Type B pancreatic cell (in vitro differentiated cells): Measurements from ENCODE around the gene AKAP9. TPM values are rescaled to one million over a fixed set of nuclear protein-coding genes. Genes with fewer than 3 reads are reported as not detected.
A peak's percentile ranks its signal among the peaks of the same experiment; 100 is the strongest.

ENCODE experiments used
- DNase-seq: peaks from one replicate; pipeline ENCODE4 v3.0.0; 2021; ENCODE audit warnings: mixed read lengths; ENCODE audit not compliant: unreplicated experiment; ENCODE audit errors: extremely low spot score
- H3K27ac Mint-ChIP-seq: 2 replicates; pipeline ENCODE4 v1.8.0; 2021; ENCODE audit warnings: mild to moderate bottlenecking, mixed read lengths
- H3K27me3 Mint-ChIP-seq: 2 replicates; pipeline ENCODE4 v1.8.0; 2021; ENCODE audit warnings: mixed read lengths
- H3K36me3 Mint-ChIP-seq: 2 replicates; pipeline ENCODE4 v1.8.0; 2021; ENCODE audit warnings: mixed read lengths
- H3K4me1 Mint-ChIP-seq: one replicate; pipeline ENCODE4 v1.8.0; 2021; ENCODE audit warnings: mixed read lengths; ENCODE audit not compliant: unreplicated experiment
- H3K4me3 Mint-ChIP-seq: 2 replicates; pipeline ENCODE4 v1.8.0; 2021; ENCODE audit warnings: mild to moderate bottlenecking, mixed read lengths
- H3K9me3 Mint-ChIP-seq: 2 replicates; pipeline ENCODE4 v1.8.0; 2021; ENCODE audit warnings: mixed read lengths
- total RNA-seq: library from RNA; stranded (reverse); gene quantifications from 2 replicates; pipeline ENCODE4 v1.2.1, GENCODE V29; 2021; ENCODE audit warnings: low replicate concordance
- TF ChIP-seq, protein P1 (sequence below): fragments of 200-600 bp; sonication (generic); conservative IDR thresholded peaks from 2 replicates; pipeline ENCODE4 v1.5.0; 2021; ENCODE audit warnings: antibody characterized with exemption, mild to moderate bottlenecking

Gene AKAP9
- total RNA-seq, 1 donor from 2014 or later: 63.1 TPM

GRCh38 chr7:92034116-92034515, 93.5 kb downstream of the AKAP9 start:
- H3K4me1 Mint-ChIP-seq: no peaks in the 10 kb centered on the region
- H3K4me3 Mint-ChIP-seq: no peak overlapping the region
- H3K27ac Mint-ChIP-seq: no peak overlapping the region
- H3K9me3 Mint-ChIP-seq: no peaks in the 10 kb centered on the region
- no peak for DNase-seq
- H3K27me3 Mint-ChIP-seq: no peaks in the 10 kb centered on the region
- H3K36me3 Mint-ChIP-seq: peaks cover 17% of the 10 kb centered on the region
- TF ChIP-seq, protein P1, sequence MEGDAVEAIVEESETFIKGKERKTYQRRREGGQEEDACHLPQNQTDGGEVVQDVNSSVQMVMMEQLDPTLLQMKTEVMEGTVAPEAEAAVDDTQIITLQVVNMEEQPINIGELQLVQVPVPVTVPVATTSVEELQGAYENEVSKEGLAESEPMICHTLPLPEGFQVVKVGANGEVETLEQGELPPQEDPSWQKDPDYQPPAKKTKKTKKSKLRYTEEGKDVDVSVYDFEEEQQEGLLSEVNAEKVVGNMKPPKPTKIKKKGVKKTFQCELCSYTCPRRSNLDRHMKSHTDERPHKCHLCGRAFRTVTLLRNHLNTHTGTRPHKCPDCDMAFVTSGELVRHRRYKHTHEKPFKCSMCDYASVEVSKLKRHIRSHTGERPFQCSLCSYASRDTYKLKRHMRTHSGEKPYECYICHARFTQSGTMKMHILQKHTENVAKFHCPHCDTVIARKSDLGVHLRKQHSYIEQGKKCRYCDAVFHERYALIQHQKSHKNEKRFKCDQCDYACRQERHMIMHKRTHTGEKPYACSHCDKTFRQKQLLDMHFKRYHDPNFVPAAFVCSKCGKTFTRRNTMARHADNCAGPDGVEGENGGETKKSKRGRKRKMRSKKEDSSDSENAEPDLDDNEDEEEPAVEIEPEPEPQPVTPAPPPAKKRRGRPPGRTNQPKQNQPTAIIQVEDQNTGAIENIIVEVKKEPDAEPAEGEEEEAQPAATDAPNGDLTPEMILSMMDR: no peak

GRCh38 chr7:92035576-92035975, 94.9 kb downstream of the AKAP9 start:
- Mint-ChIP-seq H3K4me1 (no peaks in the 10 kb centered on the region), H3K9me3 (no peaks in the 10 kb centered on the region), H3K4me3 (no peak overlapping the region), H3K27ac (no peak overlapping the region), H3K27me3 (no peaks in the 10 kb centered on the region), H3K36me3 (peaks cover 14% of the 10 kb centered on the region)
- TF ChIP-seq, protein P1: no peak
- no peak for DNase-seq

DNA sequence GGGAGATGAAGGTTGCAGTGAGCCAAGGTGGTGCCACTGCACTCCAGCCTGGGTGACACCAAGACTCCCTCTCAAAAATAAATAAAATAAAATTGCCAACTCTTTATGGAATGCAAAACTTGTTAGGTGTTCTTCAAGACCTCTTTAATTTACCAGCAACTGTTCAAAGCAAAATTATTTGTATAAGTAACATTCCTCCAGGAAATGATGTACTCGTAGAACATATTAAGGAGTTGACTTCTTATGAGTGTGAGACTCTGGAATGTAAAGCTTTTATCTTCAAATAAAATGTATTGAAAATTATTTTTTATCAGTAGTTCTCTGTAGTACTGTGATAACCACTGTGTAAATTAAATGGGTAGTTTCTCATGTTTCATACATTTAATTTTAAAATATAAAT, 99.2 kb downstream of the AKAP9 start:
- TF ChIP-seq, protein P1: no peak
- H3K27ac Mint-ChIP-seq: no peak overlapping the region
- no peak overlapping the region for H3K4me3 Mint-ChIP-seq
- H3K9me3 Mint-ChIP-seq: no peaks in the 10 kb centered on the region
- H3K36me3 Mint-ChIP-seq: peaks cover 9% of the 10 kb centered on the region
- peaks cover 7% of the 10 kb centered on the region for H3K4me1 Mint-ChIP-seq
- H3K27me3 Mint-ChIP-seq: no peaks in the 10 kb centered on the region
- no peak for DNase-seq

DNA sequence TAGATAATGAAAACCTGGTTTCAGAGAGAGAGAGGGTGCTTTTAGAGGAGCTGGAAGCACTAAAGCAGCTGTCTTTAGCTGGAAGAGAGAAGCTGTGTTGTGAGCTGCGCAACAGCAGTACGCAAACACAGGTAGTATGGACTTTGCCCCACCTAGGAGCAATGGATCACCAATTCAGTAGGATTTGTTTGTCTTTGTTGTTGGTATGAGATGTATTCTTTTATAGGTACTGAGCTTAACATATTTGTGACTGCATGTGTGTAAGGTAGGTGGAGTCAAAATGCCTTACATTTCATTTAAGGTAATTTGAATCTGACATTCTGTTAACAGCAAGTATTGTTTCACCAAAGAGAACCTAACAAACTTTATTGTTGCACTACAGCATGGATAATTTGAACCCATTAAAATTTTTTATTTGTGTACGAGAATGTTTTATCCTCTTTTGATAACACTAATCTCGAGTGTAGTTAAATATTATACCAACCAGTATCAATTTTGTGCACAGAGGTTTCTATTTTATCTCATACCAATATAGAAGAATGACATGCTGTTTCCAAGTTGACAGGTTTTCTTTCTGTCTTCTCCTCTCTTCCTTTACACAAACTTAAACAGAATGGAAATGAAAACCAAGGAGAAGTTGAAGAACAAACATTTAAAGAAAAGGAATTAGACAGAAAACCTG, 101.5 kb downstream of the AKAP9 start:
- DNase-seq: no peak
- TF ChIP-seq, protein P1: no peak
- H3K27me3 Mint-ChIP-seq: no peaks in the 10 kb centered on the region
- H3K9me3 Mint-ChIP-seq: no peaks in the 10 kb centered on the region
- peak overlapping the region; percentile 59 for H3K27ac Mint-ChIP-seq
- H3K4me3 Mint-ChIP-seq: peak overlapping the region; percentile 53
- peaks cover 7% of the 10 kb centered on the region for H3K4me1 Mint-ChIP-seq
- H3K36me3 Mint-ChIP-seq: peaks cover 23% of the 10 kb centered on the region

- Mint-ChIP-seq H3K27ac (peak overlapping the region; percentile 52), H3K9me3 (no peaks in the 10 kb centered on the region), H3K27me3 (no peaks in the 10 kb centered on the region), H3K4me3 (no peak overlapping the region), H3K36me3 (peaks cover 26% of the 10 kb centered on the region), H3K4me1 (peaks cover 7% of the 10 kb centered on the region)
- no peak for DNase-seq
- TF ChIP-seq, protein P1: no peak
Measured at GRCh38 chr7:92043098-92043497, 102.4 kb downstream of the AKAP9 start.
